GM23248 (cell line): ENCODE data around the gene SETBP1. TPM values are rescaled to one million over a fixed set of nuclear protein-coding genes. Genes with fewer than 3 reads are reported as not detected.

ENCODE experiments used
- DNase-seq: peaks from one replicate; pipeline ENCODE4 v3.0.0-alpha.2; 2015
- H2AFZ ChIP-seq: fragments of 200-600 bp; sonication (generic); 2 replicates; pipeline ENCODE4 v1.6.1; 2016; ENCODE audit warnings: antibody characterized with exemption
- H3F3A ChIP-seq: fragments of 200-600 bp; sonication (generic); 2 replicates; pipeline ENCODE4 v1.6.1; 2016; ENCODE audit warnings: mild to moderate bottlenecking, antibody characterized with exemption, mixed run types; ENCODE audit not compliant: insufficient read depth
- H3K27ac ChIP-seq: fragments of 200-600 bp; sonication (generic); 2 replicates; pipeline ENCODE4 v1.5.1; 2016; ENCODE audit warnings: mild to moderate bottlenecking
- H3K27me3 ChIP-seq: fragments of 200-600 bp; sonication (generic); replicated peaks from 2 replicates; pipeline ENCODE4 v1.6.1; 2016; ENCODE audit warnings: mild to moderate bottlenecking; ENCODE audit not compliant: insufficient read depth
- H3K36me3 ChIP-seq: fragments of 200-600 bp; sonication (generic); 2 replicates; pipeline ENCODE4 v1.6.1; 2016; ENCODE audit warnings: low read depth, mild to moderate bottlenecking
- H3K4me1 ChIP-seq: fragments of 200-600 bp; sonication (generic); 2 replicates; pipeline ENCODE4 v1.6.1; 2016; ENCODE audit warnings: mild to moderate bottlenecking; ENCODE audit not compliant: insufficient read depth
- H3K4me2 ChIP-seq: fragments of 200-600 bp; sonication (generic); one replicate; pipeline ENCODE4 v1.6.1; 2016; ENCODE audit warnings: mild to moderate bottlenecking; ENCODE audit not compliant: unreplicated experiment
- H3K4me3 ChIP-seq: fragments of 200-600 bp; sonication (generic); 2 replicates; pipeline ENCODE4 v1.5.1; 2016; ENCODE audit warnings: mild to moderate bottlenecking
- H3K79me2 ChIP-seq: fragments of 200-600 bp; sonication (generic); 2 replicates; pipeline ENCODE4 v1.6.1; 2016; ENCODE audit warnings: mild to moderate bottlenecking; ENCODE audit not compliant: insufficient read depth
- H3K9ac ChIP-seq: fragments of 200-600 bp; sonication (generic); 2 replicates; pipeline ENCODE4 v1.6.1; 2016; ENCODE audit warnings: mild to moderate bottlenecking
- H3K9me2 ChIP-seq: fragments of 200-600 bp; sonication (generic); 2 replicates; pipeline ENCODE4 v1.6.1; 2016; ENCODE audit warnings: mixed run types, mild to moderate bottlenecking, moderate library complexity; ENCODE audit not compliant: insufficient read depth
- H3K9me3 ChIP-seq: fragments of 200-600 bp; sonication (generic); one replicate; pipeline ENCODE4 v1.6.1; 2017; ENCODE audit warnings: low read depth
- H4K20me1 ChIP-seq: fragments of 200-600 bp; sonication (generic); 2 replicates; pipeline ENCODE4 v1.6.0; 2016; ENCODE audit not compliant: insufficient read depth
- EZH2 ChIP-seq: fragments of 200-600 bp; sonication (generic); IDR thresholded peaks from 2 replicates; pipeline ENCODE4 v1.6.1; 2018; ENCODE audit warnings: antibody characterized with exemption, mild to moderate bottlenecking; ENCODE audit not compliant: insufficient read depth, poor library complexity, severe bottlenecking
- EZH2phosphoT487 ChIP-seq: fragments of 200-600 bp; sonication (generic); IDR thresholded peaks from 2 replicates; pipeline ENCODE4 v1.6.1; 2018; ENCODE audit warnings: antibody characterized with exemption, moderate library complexity, mild to moderate bottlenecking, low read depth; ENCODE audit not compliant: insufficient read depth
- WGBS, 2 experiments: methylation state at CpG; one replicate each; pipeline ENCODE4 v1.1.6; 2015 to 2017; ENCODE audit warnings: low lambda C conversion rate in 2 of 2, low coverage in 1 of 2; ENCODE audit errors: missing lambda C conversion rate in 2 of 2; 5-methylcytosine and 5-hydroxymethylcytosine counted together
- in situ Hi-C: fragments of 300-500 bp; cut with MboI; formaldehyde crosslinking; loops from 2 replicates; pipeline ENCODE4 v1.15.0; 2020
- polyA plus RNA-seq: library from polyadenylated mRNA; unstranded; fragments of >200 nt; fragmentation: Nextera tagmentation; extraction: Ambion mirVana; gene quantifications from 2 replicates; pipeline ENCODE4 v1.2.1, GENCODE V29; 2016
- total RNA-seq: library from RNA; depleted of rRNA; stranded (reverse); fragments of >200 nt; shearing (Covaris generic); gene quantifications from 2 replicates; pipeline ENCODE4 v1.2.3, GENCODE V29; 2014

The SETBP1 gene
- total and polyA plus RNA-seq, 2 experiments from 2014 or later, result 1.3 to 4.1 TPM

DNA sequence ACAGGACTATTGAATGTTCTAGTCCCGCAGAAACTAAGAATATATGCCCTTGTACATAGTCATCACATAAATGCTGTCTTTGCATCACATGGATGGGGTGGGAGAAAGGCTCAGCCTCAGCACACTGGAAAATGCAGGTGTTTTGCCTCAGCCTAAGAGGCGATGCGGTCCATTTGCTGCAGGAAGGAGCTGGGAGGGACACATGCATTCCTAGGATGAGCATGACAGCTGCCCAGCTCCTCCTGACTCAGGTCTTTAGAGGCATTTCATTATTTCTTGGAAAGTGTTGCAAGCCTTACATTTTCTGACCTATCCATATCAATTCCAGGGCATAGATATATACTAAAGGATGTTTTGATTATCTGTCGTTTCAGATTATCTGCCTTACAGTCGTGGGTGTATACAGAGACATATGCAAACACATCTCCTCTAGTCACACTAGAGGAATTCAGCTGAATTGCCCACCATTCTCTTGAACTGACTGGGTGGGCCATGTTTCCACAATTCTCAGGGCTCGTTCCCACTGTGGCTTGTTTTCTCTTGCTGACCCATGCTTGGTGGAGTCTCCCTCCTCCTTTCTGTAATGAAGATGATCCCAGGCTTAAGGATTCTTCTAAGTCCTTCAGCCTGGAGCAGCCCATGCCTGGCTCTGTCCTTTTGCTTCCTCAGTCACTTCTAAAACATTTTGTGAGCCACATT lies 156.9 kb downstream of the SETBP1 start:
- Histone ChIP-seq H3K27me3 (no peaks in the 10 kb centered on the region), H3K27ac (no peak overlapping the region), H3K9me3 (no peaks in the 10 kb centered on the region), H3K4me1 (peaks cover 7% of the 10 kb centered on the region), H3K4me3 (no peak overlapping the region), H3K9me2 (no peaks in the 10 kb centered on the region), H3K9ac (no peak overlapping the region), H3K36me3 (no peaks in the 10 kb centered on the region), H3K79me2 (no peaks in the 10 kb centered on the region), H4K20me1 (no peaks in the 10 kb centered on the region), H3K4me2 (no peak overlapping the region), H3F3A (no peaks in the 10 kb centered on the region), H2AFZ (no peak overlapping the region)
- TF ChIP-seq EZH2 (no peak), EZH2phosphoT487 (no peak)
- in situ Hi-C loops, result no loop called here
- 94 to 95% methylated on average over 6 of the region's 6 CpGs for WGBS, 2 experiments
- DNase-seq, result no peak

DNA sequence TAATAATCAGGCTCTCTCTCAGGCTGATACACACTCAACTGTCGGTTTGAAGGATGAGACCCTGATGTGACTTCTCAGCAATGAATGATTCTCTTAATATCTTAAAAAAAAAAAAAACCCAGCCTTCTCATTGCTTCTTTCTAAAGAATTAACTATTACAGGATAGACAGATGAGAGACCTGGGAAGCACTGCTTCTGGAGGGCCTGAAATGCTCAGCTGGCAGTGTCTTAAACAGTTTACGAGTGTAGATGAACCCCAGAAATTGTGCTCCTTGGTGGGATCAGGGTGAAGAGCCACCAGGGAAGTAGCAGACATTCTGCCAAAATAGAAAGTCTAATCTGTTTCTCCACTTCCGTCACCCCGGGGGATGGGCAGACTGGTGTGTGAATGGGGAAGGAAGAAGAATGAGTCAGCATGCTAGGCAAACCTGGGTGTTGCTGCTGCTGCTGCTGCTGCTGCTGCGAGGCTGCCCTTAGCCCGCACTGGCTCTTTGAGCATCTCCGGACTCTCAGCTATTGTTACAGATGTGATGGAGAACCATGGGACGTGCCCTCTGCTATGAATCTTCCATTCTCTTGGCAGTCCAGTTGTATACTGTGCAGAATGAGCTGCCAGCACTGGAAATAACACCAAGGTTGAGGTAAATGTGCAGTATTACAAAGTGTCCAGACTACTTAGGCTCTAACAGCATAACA lies 158.4 kb downstream of the SETBP1 start:
- Histone ChIP-seq H3K36me3 (no peaks in the 10 kb centered on the region), H3K9ac (no peak overlapping the region), H2AFZ (no peak overlapping the region), H3K9me3 (no peaks in the 10 kb centered on the region), H3K9me2 (no peaks in the 10 kb centered on the region), H3K27me3 (no peaks in the 10 kb centered on the region), H3K4me3 (no peak overlapping the region), H3K27ac (no peak overlapping the region), H4K20me1 (no peaks in the 10 kb centered on the region), H3F3A (no peaks in the 10 kb centered on the region), H3K79me2 (no peaks in the 10 kb centered on the region), H3K4me1 (peaks cover 7% of the 10 kb centered on the region), H3K4me2 (no peak overlapping the region)
- in situ Hi-C loops, result no loop called here
- DNase-seq, result peak; percentile 69
- 56 to 61% methylated on average over 8 of the region's 8 CpGs for WGBS, 2 experiments
- TF ChIP-seq EZH2phosphoT487, result no peak
- no peak for TF ChIP-seq EZH2

- Histone ChIP-seq H4K20me1 (no peaks in the 10 kb centered on the region), H3F3A (no peaks in the 10 kb centered on the region), H3K4me2 (no peak overlapping the region), H3K27me3 (no peaks in the 10 kb centered on the region), H3K79me2 (no peaks in the 10 kb centered on the region), H3K4me3 (no peak overlapping the region), H3K9ac (no peak overlapping the region), H3K9me2 (no peaks in the 10 kb centered on the region), H3K9me3 (no peaks in the 10 kb centered on the region), H3K4me1 (peaks cover 7% of the 10 kb centered on the region), H2AFZ (no peak overlapping the region), H3K36me3 (no peaks in the 10 kb centered on the region), H3K27ac (no peak overlapping the region)
- TF ChIP-seq EZH2 (no peak), EZH2phosphoT487 (no peak)
- in situ Hi-C loops, result no loop called here
- no peak for DNase-seq
- WGBS, 2 experiments, result 67 to 69% methylated on average over 5 of the region's 5 CpGs
Observed at GRCh38 chr18:44840058-44840790, 159.5 kb downstream of the SETBP1 start.

- H3K9me2 ChIP-seq, result no peaks in the 10 kb centered on the region
- no peak overlapping the region for H3K4me3 ChIP-seq
- H3K79me2 ChIP-seq, result no peaks in the 10 kb centered on the region
- no peak for DNase-seq
- no peaks in the 10 kb centered on the region for H3K27me3 ChIP-seq
- in situ Hi-C loops, result no loop called here
- TF ChIP-seq EZH2phosphoT487 (no peak), EZH2 (no peak)
- no peak overlapping the region for H2AFZ ChIP-seq
- peaks cover 7% of the 10 kb centered on the region for H3K4me1 ChIP-seq
- H3K9me3 ChIP-seq, result no peaks in the 10 kb centered on the region
- H3F3A ChIP-seq, result no peaks in the 10 kb centered on the region
- no peak overlapping the region for H3K9ac ChIP-seq
- no peaks in the 10 kb centered on the region for H4K20me1 ChIP-seq
- no peak overlapping the region for H3K4me2 ChIP-seq
- no peak overlapping the region for H3K27ac ChIP-seq
- 92 to 96% methylated on average over 4 of the region's 4 CpGs for WGBS, 2 experiments
- no peaks in the 10 kb centered on the region for H3K36me3 ChIP-seq
Observed at GRCh38 chr18:44841221-44841620, 160.5 kb downstream of the SETBP1 start.
